Trophoblast cell (in vitro differentiated cells and primary cell): ENCODE measurements around the gene MYRIP.
A peak's percentile ranks its signal among the peaks of the same experiment; 100 is the strongest.

Experiments
- DNase-seq, 2 donors: peaks; one replicate each; pipeline ENCODE4 v3.0.0-alpha.2; 2016
- H2AFZ ChIP-seq: 2 replicates; pipeline ENCODE4 v1.6.1; 2013; ENCODE audit warnings: low read length, moderate library complexity, mild to moderate bottlenecking; ENCODE audit not compliant: insufficient read depth, poor library complexity
- H2AK5ac ChIP-seq: 2 replicates; pipeline ENCODE4 v1.6.1; 2013; ENCODE audit warnings: mild to moderate bottlenecking, low read length
- H2BK120ac ChIP-seq: 2 replicates; pipeline ENCODE4 v1.6.1; 2013; ENCODE audit warnings: low read length, mild to moderate bottlenecking, moderate library complexity; ENCODE audit not compliant: insufficient read depth, poor library complexity
- H2BK12ac ChIP-seq: 2 replicates; pipeline ENCODE4 v1.6.1; 2013; ENCODE audit warnings: mild to moderate bottlenecking, low read length, moderate library complexity
- H2BK5ac ChIP-seq: 2 replicates; pipeline ENCODE4 v1.6.1; 2013; ENCODE audit warnings: low read length, low read depth, moderate library complexity, mild to moderate bottlenecking; ENCODE audit not compliant: poor library complexity
- H3K14ac ChIP-seq: 2 replicates; pipeline ENCODE4 v1.6.1; 2013; ENCODE audit warnings: mild to moderate bottlenecking, low read length
- H3K18ac ChIP-seq: 2 replicates; pipeline ENCODE4 v1.6.1; 2013; ENCODE audit warnings: mild to moderate bottlenecking, low read length
- H3K23ac ChIP-seq: 2 replicates; pipeline ENCODE4 v1.6.1; 2013; ENCODE audit warnings: low read length
- H3K27ac ChIP-seq: 2 replicates; pipeline ENCODE4 v1.5.1; 2013; ENCODE audit warnings: low read depth, mild to moderate bottlenecking, inconsistent platforms, low read length, moderate library complexity
- H3K27me3 ChIP-seq: 2 replicates; pipeline ENCODE4 v1.6.1; 2013; ENCODE audit warnings: inconsistent platforms, mild to moderate bottlenecking, low read length, moderate library complexity; ENCODE audit not compliant: insufficient read depth
- H3K36me3 ChIP-seq, 2 experiments: 1 replicate in 1 of 2; 2 replicates in 1 of 2; pipeline ENCODE4 v1.6.1; 2013; ENCODE audit warnings: low read length in 2 of 2, mild to moderate bottlenecking in 2 of 2, moderate library complexity in 1 of 2; ENCODE audit not compliant: insufficient read depth in 2 of 2, control insufficient read depth in 1 of 2
- H3K4ac ChIP-seq: 2 replicates; pipeline ENCODE4 v1.6.1; 2013; ENCODE audit warnings: low read depth, mild to moderate bottlenecking, low read length, moderate library complexity
- H3K4me1 ChIP-seq, 2 experiments: 1 replicate in 1 of 2; 2 replicates in 1 of 2; pipeline ENCODE4 v1.6.1; 2013; ENCODE audit warnings: low read length in 2 of 2, mild to moderate bottlenecking in 2 of 2, moderate library complexity in 1 of 2; ENCODE audit not compliant: insufficient read depth in 2 of 2, control insufficient read depth in 1 of 2
- H3K4me2 ChIP-seq: 2 replicates; pipeline ENCODE4 v1.6.1; 2013; ENCODE audit warnings: inconsistent platforms, mild to moderate bottlenecking, low read length, moderate library complexity
- H3K4me3 ChIP-seq: 2 replicates; pipeline ENCODE4 v1.5.1; 2013; ENCODE audit warnings: mild to moderate bottlenecking, low read depth, low read length, inconsistent platforms
- H3K79me1 ChIP-seq: one replicate; pipeline ENCODE4 v1.6.1; 2013; ENCODE audit warnings: low read length
- H3K79me2 ChIP-seq: 2 replicates; pipeline ENCODE4 v1.6.1; 2013; ENCODE audit warnings: low read length, mild to moderate bottlenecking; ENCODE audit not compliant: control insufficient read depth, insufficient read depth, poor library complexity
- H3K9ac ChIP-seq: 2 replicates; pipeline ENCODE4 v1.6.1; 2013; ENCODE audit warnings: mild to moderate bottlenecking, low read length
- H3K9me3 ChIP-seq: 2 replicates; pipeline ENCODE4 v1.6.1; 2013; ENCODE audit warnings: low read depth, mild to moderate bottlenecking, control low read depth, inconsistent platforms, low read length; ENCODE audit not compliant: insufficient read depth
- H4K12ac ChIP-seq: 2 replicates; pipeline ENCODE4 v1.6.1; 2013; ENCODE audit warnings: low read depth, mild to moderate bottlenecking, low read length, moderate library complexity
- H4K8ac ChIP-seq: 2 replicates; pipeline ENCODE4 v1.6.1; 2013; ENCODE audit warnings: low read depth, mild to moderate bottlenecking, low read length, moderate library complexity
- H4K91ac ChIP-seq: one replicate; pipeline ENCODE4 v1.6.1; 2013; ENCODE audit warnings: low read depth, mild to moderate bottlenecking, low read length, moderate library complexity
- WGBS: extraction: QIAGEN DNeasy Blood & Tissue Kit; methylation state at CpG from one replicate; pipeline ENCODE4 v1.1.7; 2013; ENCODE audit warnings: missing lambda C conversion rate; ENCODE audit not compliant: insufficient read length, insufficient coverage; ENCODE audit errors: extremely low coverage; 5-methylcytosine and 5-hydroxymethylcytosine counted together

MYRIP gene

GRCh38 chr3:40037582-40037981 lies 228.2 kb downstream of the MYRIP start:
- H3K23ac ChIP-seq = no peak overlapping the region
- H4K8ac ChIP-seq = no peak overlapping the region
- no peaks in the 10 kb centered on the region for H3K9me3 ChIP-seq
- H2BK120ac ChIP-seq = no peak overlapping the region
- no peaks in the 10 kb centered on the region for H3K79me1 ChIP-seq
- no peak overlapping the region for H3K4ac ChIP-seq
- no peak overlapping the region for H3K18ac ChIP-seq
- no peak overlapping the region for H3K27ac ChIP-seq
- H4K12ac ChIP-seq = no peak overlapping the region
- no peaks in the 10 kb centered on the region for H3K27me3 ChIP-seq
- H2BK12ac ChIP-seq = no peak overlapping the region
- no peak overlapping the region for H3K9ac ChIP-seq
- H2AFZ ChIP-seq = no peak overlapping the region
- no peak overlapping the region for H3K14ac ChIP-seq
- no peak overlapping the region for H2AK5ac ChIP-seq
- H4K91ac ChIP-seq = no peak overlapping the region
- no peak overlapping the region for H3K4me2 ChIP-seq
- H3K79me2 ChIP-seq = no peaks in the 10 kb centered on the region
- no peak overlapping the region for H2BK5ac ChIP-seq
- H3K4me1 ChIP-seq = no peaks in the 10 kb centered on the region
- DNase-seq = no peak
- H3K4me3 ChIP-seq = no peak overlapping the region
- H3K36me3 ChIP-seq = no peaks in the 10 kb centered on the region

GRCh38 chr3:40042752-40043443 lies 233.5 kb downstream of the MYRIP start:
- H3K79me2 ChIP-seq = no peaks in the 10 kb centered on the region
- no peak overlapping the region for H3K4ac ChIP-seq
- peak in 1 of 2 donors; percentile 28 for DNase-seq
- no peaks in the 10 kb centered on the region for H3K27me3 ChIP-seq
- no peak overlapping the region for H3K27ac ChIP-seq
- no peak overlapping the region for H2AFZ ChIP-seq
- H2BK120ac ChIP-seq = no peak overlapping the region
- H4K91ac ChIP-seq = no peak overlapping the region
- no peak overlapping the region for H3K14ac ChIP-seq
- H3K4me3 ChIP-seq = no peak overlapping the region
- no peak overlapping the region for H3K18ac ChIP-seq
- no peak overlapping the region for H2AK5ac ChIP-seq
- H4K12ac ChIP-seq = no peak overlapping the region
- WGBS = no CpG with 5 or more reads among the region's 4 CpGs
- peaks cover 1% of the 10 kb centered on the region for H3K9me3 ChIP-seq
- no peak overlapping the region for H2BK5ac ChIP-seq
- no peak overlapping the region for H2BK12ac ChIP-seq
- no peaks in the 10 kb centered on the region for H3K79me1 ChIP-seq
- H3K4me1 ChIP-seq = no peaks in the 10 kb centered on the region
- no peak overlapping the region for H4K8ac ChIP-seq
- no peaks in the 10 kb centered on the region for H3K36me3 ChIP-seq
- H3K4me2 ChIP-seq = no peak overlapping the region
- no peak overlapping the region for H3K23ac ChIP-seq
- H3K9ac ChIP-seq = no peak overlapping the region

- Histone ChIP-seq H2BK120ac (no peak overlapping the region), H3K9ac (no peak overlapping the region), H2BK12ac (no peak overlapping the region), H3K23ac (no peak overlapping the region), H3K4me1 (no peaks in the 10 kb centered on the region), H3K79me1 (no peaks in the 10 kb centered on the region), H4K12ac (no peak overlapping the region), H3K27ac (no peak overlapping the region), H3K4me3 (no peak overlapping the region), H2BK5ac (no peak overlapping the region), H2AK5ac (no peak overlapping the region), H2AFZ (no peak overlapping the region), H3K4me2 (no peak overlapping the region), H4K91ac (no peak overlapping the region), H3K4ac (no peak overlapping the region), H3K9me3 (peaks cover 1% of the 10 kb centered on the region), H3K18ac (no peak overlapping the region), H3K36me3 (no peaks in the 10 kb centered on the region), H3K27me3 (no peaks in the 10 kb centered on the region), H3K14ac (no peak overlapping the region), H4K8ac (no peak overlapping the region), H3K79me2 (no peaks in the 10 kb centered on the region)
- no peak for DNase-seq
- WGBS = no CpG with 5 or more reads among the region's 1 CpG
Measured at GRCh38 chr3:40043444-40043755, 234.0 kb downstream of the MYRIP start.

- Histone ChIP-seq H4K8ac (no peak overlapping the region), H4K91ac (no peak overlapping the region), H3K23ac (no peak overlapping the region), H3K27ac (no peak overlapping the region), H3K14ac (no peak overlapping the region), H2BK5ac (no peak overlapping the region), H3K4me1 (no peaks in the 10 kb centered on the region), H2AK5ac (no peak overlapping the region), H2AFZ (no peak overlapping the region), H3K4me3 (no peak overlapping the region), H3K4ac (no peak overlapping the region), H3K9me3 (peaks cover 1% of the 10 kb centered on the region), H4K12ac (no peak overlapping the region), H3K18ac (no peak overlapping the region), H2BK12ac (no peak overlapping the region), H3K36me3 (no peaks in the 10 kb centered on the region), H3K79me1 (no peaks in the 10 kb centered on the region), H2BK120ac (no peak overlapping the region), H3K27me3 (no peaks in the 10 kb centered on the region), H3K4me2 (no peak overlapping the region), H3K9ac (no peak overlapping the region), H3K79me2 (no peaks in the 10 kb centered on the region)
- WGBS = no CpG with 5 or more reads among the region's 5 CpGs
- peak; percentile 96 to 99 for DNase-seq
Measured at GRCh38 chr3:40044487-40044886, 235.1 kb downstream of the MYRIP start.
